Activated CD4-positive, CD25-positive, alpha-beta regulatory T cell treated with anti-CD3 and anti-CD28 coated beads, Interleukin-2, amount 50 U/mL, for 72 hours (primary cell): ENCODE results near the gene CFAP54.
A peak's percentile ranks its signal among the peaks of the same experiment; 100 is the strongest.

ENCODE experiments used
- DNase-seq: peaks from one replicate; pipeline ENCODE4 v3.0.0; 2021

Gene CFAP54

GRCh38 chr12:96906849-96907670, 417.7 kb downstream of the CFAP54 start, which contains the start of gene NEDD1:
NEDD1 (plus strand) TSS chr12:96907257; CDS start chr12:96909760, 2,503 bp downstream.
- DNase-seq, result peak; percentile 90

- DNase-seq, result peak; percentile 32
Measured at GRCh38 chr12:96907671-96908422, 418.5 kb downstream of the CFAP54 start.

GRCh38 chr12:96908423-96908675, 419.0 kb downstream of the CFAP54 start:
- DNase-seq, result no peak

- DNase-seq, result no peak
Measured at GRCh38 chr12:96912261-96912660, 422.9 kb downstream of the CFAP54 start.

GRCh38 chr12:96912943-96913342, 423.6 kb downstream of the CFAP54 start:
- DNase-seq, result no peak

GRCh38 chr12:96919510-96920210, 430.3 kb downstream of the CFAP54 start:
- DNase-seq, result no peak
